Measurements from ENCODE around the gene IDE. TPM values are rescaled to one million over a fixed set of nuclear protein-coding genes. Genes with fewer than 3 reads are reported as not detected.

Gene IDE
- total RNA-seq, 6 experiments from 2014 or later = 25.6 to 31.4 (median 29.2) TPM

GRCh38 chr10:92569071-92569470, 4.8 kb downstream of the IDE start:
- Histone ChIP-seq H3K36me3 (peaks cover 0 to 3% (median 0%) of the 10 kb centered on the region in 4 donors), H3K9me3 (no peaks in the 10 kb centered on the region), H3K27me3 (no peaks in the 10 kb centered on the region), H3K4me3 (no peak overlapping the region), H3K4me1 (peaks cover 0 to 14% (median 3%) of the 10 kb centered on the region in 4 donors), H3K27ac (no peak overlapping the region)
- intact Hi-C loops (cut with DNase I) = no loop called here
- WGBS (ENCODE audit: insufficient coverage, low coverage, low lambda C conversion rate, missing lambda C conversion rate) = 85% methylated on average over 2 of the region's 2 CpGs
- TF ChIP-seq CTCF (IDR thresholded peaks at IDR 0.05) (no peak), POLR2A (IDR thresholded peaks at IDR 0.05) (no peak)
- no peak for DNase-seq
- ATAC-seq = no peak

GRCh38 chr10:92567952-92568600, 5.8 kb downstream of the IDE start:
- DNase-seq (no peak), ATAC-seq (no peak)
- Histone ChIP-seq H3K27me3 (no peaks in the 10 kb centered on the region), H3K4me1 (peaks cover 0 to 14% (median 3%) of the 10 kb centered on the region in 4 donors), H3K4me3 (no peak overlapping the region), H3K9me3 (no peaks in the 10 kb centered on the region), H3K27ac (no peak overlapping the region), H3K36me3 (peaks cover 0 to 3% (median 0%) of the 10 kb centered on the region in 4 donors)
- TF ChIP-seq CTCF (IDR thresholded peaks at IDR 0.05) (no peak), POLR2A (IDR thresholded peaks at IDR 0.05) (no peak)
- intact Hi-C loops (cut with DNase I) = no loop called here
- 88% methylated on average over 4 of the region's 4 CpGs for WGBS (ENCODE audit: insufficient coverage, low coverage, low lambda C conversion rate, missing lambda C conversion rate)

GRCh38 chr10:92562424-92562823, 11.5 kb downstream of the IDE start:
- H3K9me3 ChIP-seq = no peaks in the 10 kb centered on the region
- no peak for ATAC-seq
- H3K27ac ChIP-seq = no peak overlapping the region
- TF ChIP-seq POLR2A (IDR thresholded peaks at IDR 0.05) (no peak), CTCF (IDR thresholded peaks at IDR 0.05) (no peak)
- H3K4me1 ChIP-seq = no peaks in the 10 kb centered on the region
- H3K4me3 ChIP-seq = no peak overlapping the region
- peaks cover 0 to 8% (median 5%) of the 10 kb centered on the region in 4 donors for H3K36me3 ChIP-seq
- no peak for DNase-seq
- intact Hi-C loops (cut with DNase I) = no loop called here
- no peaks in the 10 kb centered on the region for H3K27me3 ChIP-seq

GRCh38 chr10:92559046-92559445, 14.8 kb downstream of the IDE start:
- H3K9me3 ChIP-seq = no peaks in the 10 kb centered on the region
- no peak overlapping the region for H3K27ac ChIP-seq
- intact Hi-C loops (cut with DNase I) = no loop called here
- WGBS (ENCODE audit: insufficient coverage, low coverage, low lambda C conversion rate, missing lambda C conversion rate) = 98% methylated on average over 4 of the region's 4 CpGs
- no peak for DNase-seq
- H3K4me3 ChIP-seq = no peak overlapping the region
- no peaks in the 10 kb centered on the region for H3K27me3 ChIP-seq
- no peaks in the 10 kb centered on the region for H3K4me1 ChIP-seq
- ATAC-seq = no peak
- H3K36me3 ChIP-seq = peaks cover 0 to 8% (median 5%) of the 10 kb centered on the region in 4 donors
- TF ChIP-seq POLR2A (IDR thresholded peaks at IDR 0.05) = no peak
- no peak for TF ChIP-seq CTCF (IDR thresholded peaks at IDR 0.05)

All from right lobe of liver (tissue), 6 donors.